Choroid plexus epithelial cell (primary cell): ENCODE results near the gene KIFC1.
A peak's percentile ranks its signal among the peaks of the same experiment; 100 is the strongest.

ENCODE experiments used
- DNase-seq: peaks from one replicate; pipeline ENCODE4 v3.0.0-alpha.2; 2010; ENCODE audit warnings: low read depth
- H3K4me3 ChIP-seq: 2 replicates; pipeline ENCODE4 v1.5.1; 2011; ENCODE audit warnings: low read depth, mild to moderate bottlenecking, control low read depth, low read length, moderate library complexity
- TF ChIP-seq, protein P1 (sequence below): conservative IDR thresholded peaks from 2 replicates; pipeline ENCODE4 v1.5.1; 2011; ENCODE audit warnings: low read depth, mild to moderate bottlenecking, control low read depth, inconsistent platforms, low read length, moderate library complexity

The KIFC1 gene

GRCh38 chr6:33454009-33454946 lies 62.7 kb downstream of the KIFC1 start, which contains the start of gene ZBTB9:
ZBTB9 (plus strand) TSS chr6:33454576; CDS start chr6:33455101, 525 bp downstream.
- peak; percentile 97 for DNase-seq
- H3K4me3 ChIP-seq = peak within 1 kb of the TSS; percentile 93
- TF ChIP-seq, protein P1, sequence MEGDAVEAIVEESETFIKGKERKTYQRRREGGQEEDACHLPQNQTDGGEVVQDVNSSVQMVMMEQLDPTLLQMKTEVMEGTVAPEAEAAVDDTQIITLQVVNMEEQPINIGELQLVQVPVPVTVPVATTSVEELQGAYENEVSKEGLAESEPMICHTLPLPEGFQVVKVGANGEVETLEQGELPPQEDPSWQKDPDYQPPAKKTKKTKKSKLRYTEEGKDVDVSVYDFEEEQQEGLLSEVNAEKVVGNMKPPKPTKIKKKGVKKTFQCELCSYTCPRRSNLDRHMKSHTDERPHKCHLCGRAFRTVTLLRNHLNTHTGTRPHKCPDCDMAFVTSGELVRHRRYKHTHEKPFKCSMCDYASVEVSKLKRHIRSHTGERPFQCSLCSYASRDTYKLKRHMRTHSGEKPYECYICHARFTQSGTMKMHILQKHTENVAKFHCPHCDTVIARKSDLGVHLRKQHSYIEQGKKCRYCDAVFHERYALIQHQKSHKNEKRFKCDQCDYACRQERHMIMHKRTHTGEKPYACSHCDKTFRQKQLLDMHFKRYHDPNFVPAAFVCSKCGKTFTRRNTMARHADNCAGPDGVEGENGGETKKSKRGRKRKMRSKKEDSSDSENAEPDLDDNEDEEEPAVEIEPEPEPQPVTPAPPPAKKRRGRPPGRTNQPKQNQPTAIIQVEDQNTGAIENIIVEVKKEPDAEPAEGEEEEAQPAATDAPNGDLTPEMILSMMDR = no peak

DNA sequence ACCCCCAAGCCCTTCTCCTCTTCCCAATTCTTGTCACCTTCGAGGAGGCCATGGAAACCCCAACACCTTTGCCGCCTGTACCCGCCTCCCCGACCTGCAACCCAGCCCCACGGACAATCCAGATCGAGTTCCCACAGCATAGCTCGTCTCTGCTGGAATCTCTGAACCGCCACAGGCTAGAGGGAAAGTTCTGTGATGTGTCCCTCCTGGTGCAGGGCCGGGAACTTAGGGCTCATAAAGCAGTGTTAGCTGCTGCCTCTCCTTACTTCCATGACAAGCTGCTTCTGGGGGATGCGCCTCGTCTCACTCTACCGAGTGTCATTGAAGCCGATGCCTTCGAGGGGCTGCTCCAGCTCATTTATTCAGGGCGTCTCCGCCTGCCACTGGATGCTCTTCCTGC lies 63.4 kb downstream of the KIFC1 start:
- no peak for DNase-seq
- H3K4me3 ChIP-seq = peak overlapping the region; percentile 93
- TF ChIP-seq, protein P1 = no peak

DNA sequence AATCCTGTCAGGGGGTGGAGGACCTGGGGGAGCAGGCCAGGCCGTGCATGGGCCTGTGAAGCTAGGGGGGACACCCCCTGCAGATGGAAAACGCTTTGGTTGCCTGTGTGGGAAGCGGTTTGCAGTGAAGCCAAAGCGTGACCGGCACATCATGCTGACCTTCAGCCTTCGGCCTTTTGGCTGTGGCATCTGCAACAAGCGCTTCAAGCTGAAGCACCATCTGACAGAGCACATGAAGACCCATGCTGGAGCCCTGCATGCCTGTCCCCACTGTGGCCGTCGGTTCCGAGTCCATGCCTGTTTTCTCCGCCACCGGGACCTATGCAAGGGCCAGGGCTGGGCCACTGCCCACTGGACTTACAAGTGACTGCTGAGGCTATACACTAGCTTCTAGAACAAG lies 64.5 kb downstream of the KIFC1 start:
- TF ChIP-seq, protein P1 = no peak
- DNase-seq = no peak
- no peak overlapping the region for H3K4me3 ChIP-seq

DNA sequence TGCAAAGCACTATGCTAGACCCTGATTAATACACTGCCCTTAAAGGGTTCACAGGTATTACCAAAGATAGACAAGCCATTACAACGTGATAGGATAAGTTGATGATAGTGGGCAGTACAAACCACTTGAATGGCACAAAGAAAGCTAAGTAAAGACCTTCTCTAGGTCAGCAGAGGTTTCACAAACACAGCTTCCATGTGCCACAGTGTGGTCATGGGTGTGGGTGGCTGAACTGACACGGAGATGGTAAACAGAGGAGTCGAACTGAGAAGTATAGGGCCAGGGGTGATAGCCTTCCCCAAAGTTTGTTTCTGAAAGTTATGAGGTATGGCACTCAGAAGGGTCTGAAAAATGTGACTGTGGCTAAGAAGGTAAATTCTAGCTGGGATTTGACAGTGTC lies 67.1 kb downstream of the KIFC1 start:
- no peak overlapping the region for H3K4me3 ChIP-seq
- TF ChIP-seq, protein P1 = no peak
- DNase-seq = no peak

DNA sequence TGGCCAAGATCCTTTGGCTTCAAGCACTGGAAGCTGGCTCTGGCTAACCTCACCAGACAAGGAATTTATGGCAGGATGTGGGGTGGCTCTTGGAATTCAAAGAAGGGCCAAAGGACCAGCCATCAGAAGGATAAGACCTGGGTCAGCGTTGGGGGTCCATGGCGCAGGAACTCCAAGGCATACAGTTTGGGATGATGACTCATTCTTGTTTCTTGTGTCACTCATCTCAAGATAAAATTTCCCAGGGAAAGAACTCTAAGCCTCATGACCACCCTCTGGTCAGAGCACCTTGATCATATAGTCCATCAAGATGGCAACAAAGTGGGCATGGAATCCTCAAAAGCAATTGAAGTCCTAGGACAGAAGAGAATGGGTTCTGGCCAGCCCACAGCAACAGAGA lies 67.6 kb downstream of the KIFC1 start:
- no peak overlapping the region for H3K4me3 ChIP-seq
- DNase-seq = no peak
- TF ChIP-seq, protein P1 = no peak
